Measurements from ENCODE around the gene C19orf44. TPM values are rescaled to one million over a fixed set of nuclear protein-coding genes. Genes with fewer than 3 reads are reported as not detected.

Gene C19orf44
- total RNA-seq, 1 donor from 2014 or later = 12.3 TPM

DNA sequence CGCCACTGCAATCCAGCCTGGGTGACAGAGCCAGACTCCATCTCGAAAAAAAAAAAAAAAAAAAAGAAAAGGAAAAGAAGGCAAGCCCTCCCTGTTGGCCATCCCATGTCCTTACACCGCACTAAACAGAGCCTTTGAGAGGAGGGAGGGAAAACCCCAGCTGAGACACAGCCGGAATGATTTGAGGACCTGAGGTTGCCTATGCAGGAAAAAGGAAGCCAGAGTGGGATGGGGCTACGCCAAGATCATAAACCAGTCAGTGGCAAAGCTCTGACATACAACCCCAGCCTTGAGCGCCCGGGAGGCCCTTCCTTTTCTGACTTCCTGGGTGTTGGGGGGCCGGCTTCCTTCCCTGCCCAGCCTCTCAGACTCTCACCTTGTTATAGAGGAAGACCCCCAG is 58.6 kb downstream of the C19orf44 start:
- no peak for DNase-seq (ENCODE audit: low spot score, unreplicated experiment)
- H3K36me3 Mint-ChIP-seq (ENCODE audit: insufficient read depth) = peaks cover 14% of the 10 kb centered on the region
- peak overlapping the region; percentile 64 for H3K27ac Mint-ChIP-seq
- TF ChIP-seq, protein P1, sequence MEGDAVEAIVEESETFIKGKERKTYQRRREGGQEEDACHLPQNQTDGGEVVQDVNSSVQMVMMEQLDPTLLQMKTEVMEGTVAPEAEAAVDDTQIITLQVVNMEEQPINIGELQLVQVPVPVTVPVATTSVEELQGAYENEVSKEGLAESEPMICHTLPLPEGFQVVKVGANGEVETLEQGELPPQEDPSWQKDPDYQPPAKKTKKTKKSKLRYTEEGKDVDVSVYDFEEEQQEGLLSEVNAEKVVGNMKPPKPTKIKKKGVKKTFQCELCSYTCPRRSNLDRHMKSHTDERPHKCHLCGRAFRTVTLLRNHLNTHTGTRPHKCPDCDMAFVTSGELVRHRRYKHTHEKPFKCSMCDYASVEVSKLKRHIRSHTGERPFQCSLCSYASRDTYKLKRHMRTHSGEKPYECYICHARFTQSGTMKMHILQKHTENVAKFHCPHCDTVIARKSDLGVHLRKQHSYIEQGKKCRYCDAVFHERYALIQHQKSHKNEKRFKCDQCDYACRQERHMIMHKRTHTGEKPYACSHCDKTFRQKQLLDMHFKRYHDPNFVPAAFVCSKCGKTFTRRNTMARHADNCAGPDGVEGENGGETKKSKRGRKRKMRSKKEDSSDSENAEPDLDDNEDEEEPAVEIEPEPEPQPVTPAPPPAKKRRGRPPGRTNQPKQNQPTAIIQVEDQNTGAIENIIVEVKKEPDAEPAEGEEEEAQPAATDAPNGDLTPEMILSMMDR (IDR thresholded peaks at IDR 0.05; ENCODE audit: unreplicated experiment) = no peak
- H3K27me3 Mint-ChIP-seq = no peaks in the 10 kb centered on the region
- no peaks in the 10 kb centered on the region for H3K4me1 Mint-ChIP-seq (ENCODE audit: low read depth)
- H3K9me3 Mint-ChIP-seq (ENCODE audit: low read depth) = no peaks in the 10 kb centered on the region
- H3K4me3 Mint-ChIP-seq (ENCODE audit: low read depth) = no peak overlapping the region

DNA sequence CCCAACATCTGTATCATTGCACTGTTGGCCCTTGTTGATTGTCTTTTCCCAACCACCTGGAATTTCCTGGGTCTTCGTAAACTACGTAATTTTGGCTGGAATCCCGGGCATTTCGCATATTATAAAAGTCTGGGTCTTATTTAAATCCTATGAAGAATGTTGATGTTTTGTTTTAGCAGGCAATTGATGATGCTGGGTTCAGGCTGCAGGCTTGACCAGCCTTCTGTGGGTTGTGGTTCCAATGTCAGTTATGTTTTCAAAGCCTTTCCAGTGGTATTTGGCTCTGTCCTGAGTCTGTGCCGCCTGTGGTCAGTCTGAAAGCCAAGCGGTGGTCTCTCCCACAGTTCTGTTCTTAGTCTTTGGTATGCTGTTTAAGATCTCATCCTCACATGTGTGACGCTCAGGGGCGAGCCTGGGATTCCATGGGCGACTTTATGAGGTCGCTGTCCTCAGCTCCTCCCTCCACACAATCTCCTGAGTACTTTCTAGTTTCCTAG is 63.6 kb downstream of the C19orf44 start:
- no peak for DNase-seq (ENCODE audit: low spot score, unreplicated experiment)
- Mint-ChIP-seq H3K4me3 (ENCODE audit: low read depth) (no peak overlapping the region), H3K9me3 (ENCODE audit: low read depth) (no peaks in the 10 kb centered on the region), H3K27me3 (no peaks in the 10 kb centered on the region), H3K4me1 (ENCODE audit: low read depth) (peaks cover 11% of the 10 kb centered on the region), H3K27ac (no peak overlapping the region), H3K36me3 (ENCODE audit: insufficient read depth) (peaks cover 22% of the 10 kb centered on the region)
- TF ChIP-seq, protein P1 (IDR thresholded peaks at IDR 0.05; ENCODE audit: unreplicated experiment) = no peak

DNA sequence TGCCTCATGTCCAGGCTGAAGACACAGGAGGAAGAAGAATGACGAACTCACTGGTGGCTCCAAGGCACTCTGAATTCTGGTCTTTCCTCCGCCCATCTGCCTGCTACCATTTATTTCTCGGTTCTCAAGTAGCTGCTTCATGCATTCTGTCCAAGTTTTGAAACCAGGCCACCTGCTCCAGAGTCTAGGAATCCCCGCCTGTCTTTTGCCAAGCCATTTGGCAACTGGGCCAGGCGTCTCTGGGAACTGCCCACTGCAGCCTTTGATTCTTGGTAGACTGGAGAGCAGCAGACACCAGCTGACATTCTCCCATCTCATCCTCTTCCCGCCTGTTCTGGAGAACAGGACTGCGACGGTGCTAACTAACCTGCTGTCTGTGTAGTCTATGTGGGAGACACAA is 65.2 kb downstream of the C19orf44 start:
- Mint-ChIP-seq H3K9me3 (ENCODE audit: low read depth) (peaks cover 2% of the 10 kb centered on the region), H3K27ac (peak overlapping the region; percentile 59), H3K4me1 (ENCODE audit: low read depth) (peaks cover 15% of the 10 kb centered on the region), H3K36me3 (ENCODE audit: insufficient read depth) (peaks cover 26% of the 10 kb centered on the region), H3K27me3 (no peaks in the 10 kb centered on the region), H3K4me3 (ENCODE audit: low read depth) (no peak overlapping the region)
- DNase-seq (ENCODE audit: low spot score, unreplicated experiment) = no peak
- TF ChIP-seq, protein P1 (IDR thresholded peaks at IDR 0.05; ENCODE audit: unreplicated experiment) = no peak

DNA sequence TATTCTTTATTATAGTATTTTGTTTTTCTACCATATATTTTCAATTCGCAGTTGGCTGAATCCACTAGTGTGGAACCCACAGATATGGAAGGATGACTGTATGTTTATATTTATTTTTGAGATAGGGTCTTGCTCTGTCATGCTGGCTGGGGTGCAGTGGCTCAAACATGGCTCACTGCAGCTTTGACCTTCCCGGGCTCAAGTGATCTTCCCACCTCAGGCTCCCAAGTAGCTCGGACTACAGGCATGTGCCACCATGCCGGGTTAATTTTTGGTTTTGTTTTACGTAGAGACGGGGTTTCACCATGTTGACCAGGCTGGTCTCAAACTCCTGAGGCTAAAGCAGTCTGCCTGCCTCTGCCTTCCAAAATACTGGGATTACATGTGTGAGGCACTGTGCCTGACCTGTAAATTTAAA is 66.4 kb downstream of the C19orf44 start:
- TF ChIP-seq, protein P1 (IDR thresholded peaks at IDR 0.05; ENCODE audit: unreplicated experiment) = no peak
- Mint-ChIP-seq H3K27me3 (no peaks in the 10 kb centered on the region), H3K36me3 (ENCODE audit: insufficient read depth) (peaks cover 32% of the 10 kb centered on the region), H3K4me3 (ENCODE audit: low read depth) (no peak overlapping the region), H3K27ac (no peak overlapping the region), H3K9me3 (ENCODE audit: low read depth) (peaks cover 5% of the 10 kb centered on the region), H3K4me1 (ENCODE audit: low read depth) (peaks cover 15% of the 10 kb centered on the region)
- DNase-seq (ENCODE audit: low spot score, unreplicated experiment) = no peak

DNA sequence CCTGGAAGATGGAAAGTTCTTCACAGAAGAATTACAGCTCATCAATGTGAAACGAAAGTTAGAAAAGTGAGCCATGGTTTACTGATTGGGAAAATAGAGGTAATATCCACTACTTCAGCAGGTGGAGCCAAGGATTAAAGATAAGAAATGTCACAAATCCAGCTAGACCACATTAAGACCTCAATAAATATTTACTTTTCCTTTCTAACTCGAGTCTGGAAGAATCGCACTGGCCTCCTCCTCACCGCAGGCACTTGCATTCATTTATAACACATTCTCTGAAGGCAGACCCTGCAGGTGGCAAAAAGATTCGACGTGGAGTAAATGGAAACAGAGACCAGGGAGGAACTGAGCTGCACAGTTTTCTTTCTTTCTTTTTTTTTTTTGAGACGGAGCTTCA is 68.6 kb downstream of the C19orf44 start:
- Mint-ChIP-seq H3K4me3 (ENCODE audit: low read depth) (peak overlapping the region; percentile 57), H3K27ac (peak overlapping the region; percentile 97), H3K4me1 (ENCODE audit: low read depth) (peaks cover 15% of the 10 kb centered on the region), H3K9me3 (ENCODE audit: low read depth) (peaks cover 5% of the 10 kb centered on the region), H3K36me3 (ENCODE audit: insufficient read depth) (peaks cover 33% of the 10 kb centered on the region), H3K27me3 (no peaks in the 10 kb centered on the region)
- TF ChIP-seq, protein P1 (IDR thresholded peaks at IDR 0.05; ENCODE audit: unreplicated experiment) = no peak
- DNase-seq (ENCODE audit: low spot score, unreplicated experiment) = no peak

Data from progenitor cell of endocrine pancreas (in vitro differentiated cells).